ENCODE measurements around the gene INPP4A.

INPP4A gene

GRCh38 chr2:98543214-98543613 lies 98.6 kb downstream of the INPP4A start:
- H3K4me1 ChIP-seq (ENCODE audit: control insufficient read depth, low read depth, low read length) = no peaks in the 10 kb centered on the region
- peaks cover 66% of the 10 kb centered on the region for H3K36me3 ChIP-seq (ENCODE audit: control insufficient read depth, low read depth, low read length)
- H3K4me3 ChIP-seq (ENCODE audit: low read length) = no peak overlapping the region
- no peaks in the 10 kb centered on the region for H3K27me3 ChIP-seq (ENCODE audit: control insufficient read depth, insufficient read depth, low read length)
- no peaks in the 10 kb centered on the region for H3K9me3 ChIP-seq (ENCODE audit: control insufficient read depth, low read depth, low read length)
- H3K27ac ChIP-seq (ENCODE audit: low read length) = no peak overlapping the region
- no peak overlapping the region for H3K9ac ChIP-seq (ENCODE audit: low read length)

- Histone ChIP-seq H3K9me3 (ENCODE audit: control insufficient read depth, low read depth, low read length) (no peaks in the 10 kb centered on the region), H3K4me1 (ENCODE audit: control insufficient read depth, low read depth, low read length) (no peaks in the 10 kb centered on the region), H3K27me3 (ENCODE audit: control insufficient read depth, insufficient read depth, low read length) (no peaks in the 10 kb centered on the region), H3K4me3 (ENCODE audit: low read length) (no peak overlapping the region), H3K9ac (ENCODE audit: low read length) (no peak overlapping the region), H3K27ac (ENCODE audit: low read length) (no peak overlapping the region), H3K36me3 (ENCODE audit: control insufficient read depth, low read depth, low read length) (peaks cover 61% of the 10 kb centered on the region)
These were observed 99.2 kb downstream of the INPP4A start for GRCh38 chr2:98543842-98544241.

GRCh38 chr2:98545591-98545990 lies 100.9 kb downstream of the INPP4A start:
- Histone ChIP-seq H3K27me3 (ENCODE audit: control insufficient read depth, insufficient read depth, low read length) (no peaks in the 10 kb centered on the region), H3K36me3 (ENCODE audit: control insufficient read depth, low read depth, low read length) (peaks cover 51% of the 10 kb centered on the region), H3K9me3 (ENCODE audit: control insufficient read depth, low read depth, low read length) (no peaks in the 10 kb centered on the region), H3K9ac (ENCODE audit: low read length) (no peak overlapping the region), H3K4me3 (ENCODE audit: low read length) (no peak overlapping the region), H3K27ac (ENCODE audit: low read length) (no peak overlapping the region), H3K4me1 (ENCODE audit: control insufficient read depth, low read depth, low read length) (no peaks in the 10 kb centered on the region)

GRCh38 chr2:98546186-98546585 lies 101.5 kb downstream of the INPP4A start:
- Histone ChIP-seq H3K36me3 (ENCODE audit: control insufficient read depth, low read depth, low read length) (peaks cover 49% of the 10 kb centered on the region), H3K9ac (ENCODE audit: low read length) (no peak overlapping the region), H3K4me1 (ENCODE audit: control insufficient read depth, low read depth, low read length) (no peaks in the 10 kb centered on the region), H3K4me3 (ENCODE audit: low read length) (no peak overlapping the region), H3K27me3 (ENCODE audit: control insufficient read depth, insufficient read depth, low read length) (no peaks in the 10 kb centered on the region), H3K9me3 (ENCODE audit: control insufficient read depth, low read depth, low read length) (no peaks in the 10 kb centered on the region), H3K27ac (ENCODE audit: low read length) (no peak overlapping the region)

- H3K9ac ChIP-seq (ENCODE audit: low read length) = no peak overlapping the region
- H3K36me3 ChIP-seq (ENCODE audit: control insufficient read depth, low read depth, low read length) = peaks cover 47% of the 10 kb centered on the region
- H3K27me3 ChIP-seq (ENCODE audit: control insufficient read depth, insufficient read depth, low read length) = no peaks in the 10 kb centered on the region
- no peaks in the 10 kb centered on the region for H3K9me3 ChIP-seq (ENCODE audit: control insufficient read depth, low read depth, low read length)
- H3K4me1 ChIP-seq (ENCODE audit: control insufficient read depth, low read depth, low read length) = no peaks in the 10 kb centered on the region
- no peak overlapping the region for H3K27ac ChIP-seq (ENCODE audit: low read length)
- H3K4me3 ChIP-seq (ENCODE audit: low read length) = no peak overlapping the region
These were observed 102.6 kb downstream of the INPP4A start for GRCh38 chr2:98547092-98547790.

GRCh38 chr2:98548920-98549818 lies 104.5 kb downstream of the INPP4A start:
- peaks cover 52% of the 10 kb centered on the region for H3K36me3 ChIP-seq (ENCODE audit: control insufficient read depth, low read depth, low read length)
- no peak overlapping the region for H3K27ac ChIP-seq (ENCODE audit: low read length)
- H3K9ac ChIP-seq (ENCODE audit: low read length) = no peak overlapping the region
- H3K27me3 ChIP-seq (ENCODE audit: control insufficient read depth, insufficient read depth, low read length) = no peaks in the 10 kb centered on the region
- H3K9me3 ChIP-seq (ENCODE audit: control insufficient read depth, low read depth, low read length) = no peaks in the 10 kb centered on the region
- no peak overlapping the region for H3K4me3 ChIP-seq (ENCODE audit: low read length)
- no peaks in the 10 kb centered on the region for H3K4me1 ChIP-seq (ENCODE audit: control insufficient read depth, low read depth, low read length)

- H3K27me3 ChIP-seq (ENCODE audit: control insufficient read depth, insufficient read depth, low read length) = no peaks in the 10 kb centered on the region
- no peak overlapping the region for H3K9ac ChIP-seq (ENCODE audit: low read length)
- H3K4me3 ChIP-seq (ENCODE audit: low read length) = no peak overlapping the region
- no peak overlapping the region for H3K27ac ChIP-seq (ENCODE audit: low read length)
- no peaks in the 10 kb centered on the region for H3K9me3 ChIP-seq (ENCODE audit: control insufficient read depth, low read depth, low read length)
- H3K36me3 ChIP-seq (ENCODE audit: control insufficient read depth, low read depth, low read length) = peaks cover 52% of the 10 kb centered on the region
- H3K4me1 ChIP-seq (ENCODE audit: control insufficient read depth, low read depth, low read length) = no peaks in the 10 kb centered on the region
These were observed 105.5 kb downstream of the INPP4A start for GRCh38 chr2:98550165-98550564.

GRCh38 chr2:98551316-98551715 lies 106.7 kb downstream of the INPP4A start:
- peaks cover 56% of the 10 kb centered on the region for H3K36me3 ChIP-seq (ENCODE audit: control insufficient read depth, low read depth, low read length)
- no peak overlapping the region for H3K4me3 ChIP-seq (ENCODE audit: low read length)
- no peaks in the 10 kb centered on the region for H3K4me1 ChIP-seq (ENCODE audit: control insufficient read depth, low read depth, low read length)
- no peaks in the 10 kb centered on the region for H3K9me3 ChIP-seq (ENCODE audit: control insufficient read depth, low read depth, low read length)
- H3K27me3 ChIP-seq (ENCODE audit: control insufficient read depth, insufficient read depth, low read length) = no peaks in the 10 kb centered on the region
- no peak overlapping the region for H3K9ac ChIP-seq (ENCODE audit: low read length)
- no peak overlapping the region for H3K27ac ChIP-seq (ENCODE audit: low read length)

- peaks cover 54% of the 10 kb centered on the region for H3K36me3 ChIP-seq (ENCODE audit: control insufficient read depth, low read depth, low read length)
- H3K4me1 ChIP-seq (ENCODE audit: control insufficient read depth, low read depth, low read length) = no peaks in the 10 kb centered on the region
- H3K9ac ChIP-seq (ENCODE audit: low read length) = no peak overlapping the region
- H3K27ac ChIP-seq (ENCODE audit: low read length) = no peak overlapping the region
- no peaks in the 10 kb centered on the region for H3K9me3 ChIP-seq (ENCODE audit: control insufficient read depth, low read depth, low read length)
- no peaks in the 10 kb centered on the region for H3K27me3 ChIP-seq (ENCODE audit: control insufficient read depth, insufficient read depth, low read length)
- H3K4me3 ChIP-seq (ENCODE audit: low read length) = no peak overlapping the region
These were observed 108.0 kb downstream of the INPP4A start for GRCh38 chr2:98552499-98553179.

GRCh38 chr2:98554116-98554861 lies 109.6 kb downstream of the INPP4A start:
- H3K4me3 ChIP-seq (ENCODE audit: low read length) = no peak overlapping the region
- no peak overlapping the region for H3K9ac ChIP-seq (ENCODE audit: low read length)
- no peaks in the 10 kb centered on the region for H3K4me1 ChIP-seq (ENCODE audit: control insufficient read depth, low read depth, low read length)
- H3K9me3 ChIP-seq (ENCODE audit: control insufficient read depth, low read depth, low read length) = no peaks in the 10 kb centered on the region
- H3K27me3 ChIP-seq (ENCODE audit: control insufficient read depth, insufficient read depth, low read length) = no peaks in the 10 kb centered on the region
- H3K27ac ChIP-seq (ENCODE audit: low read length) = no peak overlapping the region
- peaks cover 60% of the 10 kb centered on the region for H3K36me3 ChIP-seq (ENCODE audit: control insufficient read depth, low read depth, low read length)

- Histone ChIP-seq H3K27me3 (ENCODE audit: control insufficient read depth, insufficient read depth, low read length) (no peaks in the 10 kb centered on the region), H3K4me3 (ENCODE audit: low read length) (no peak overlapping the region), H3K36me3 (ENCODE audit: control insufficient read depth, low read depth, low read length) (peaks cover 67% of the 10 kb centered on the region), H3K9me3 (ENCODE audit: control insufficient read depth, low read depth, low read length) (no peaks in the 10 kb centered on the region), H3K4me1 (ENCODE audit: control insufficient read depth, low read depth, low read length) (no peaks in the 10 kb centered on the region), H3K27ac (ENCODE audit: low read length) (no peak overlapping the region), H3K9ac (ENCODE audit: low read length) (no peak overlapping the region)
These were observed 111.0 kb downstream of the INPP4A start for GRCh38 chr2:98555696-98556095.

Data from iPS-18a (cell line).